NCI-H128 (cell line): Measurements from ENCODE around the gene MCC.

ENCODE experiments used
- DNase-seq: peaks from one replicate; lab custom pipeline; 2025; ENCODE audit not compliant: unreplicated experiment; lab: John Stamatoyannopoulos, UW

The MCC gene

GRCh38 chr5:113325054-113325453 is 163.2 kb downstream of the MCC start:
- no peak for DNase-seq

GRCh38 chr5:113321276-113321675 is 167.0 kb downstream of the MCC start:
- no peak for DNase-seq

- DNase-seq = no peak
Measured at GRCh38 chr5:113320273-113320780, 167.9 kb downstream of the MCC start.

GRCh38 chr5:113319256-113320053 is 168.8 kb downstream of the MCC start:
- DNase-seq = no peak

GRCh38 chr5:113317636-113318035 is 170.6 kb downstream of the MCC start:
- no peak for DNase-seq

- DNase-seq = no peak
Measured at GRCh38 chr5:113311301-113311700, 177.0 kb downstream of the MCC start.

GRCh38 chr5:113302120-113302519 is 186.1 kb downstream of the MCC start:
- DNase-seq = no peak

GRCh38 chr5:113299591-113299990 is 188.7 kb downstream of the MCC start:
- DNase-seq = no peak

- DNase-seq = no peak
Measured at GRCh38 chr5:113296676-113297075, 191.6 kb downstream of the MCC start.

GRCh38 chr5:113295111-113295539 is 193.1 kb downstream of the MCC start:
- no peak for DNase-seq

- no peak for DNase-seq
Measured at GRCh38 chr5:113294311-113295110, 193.7 kb downstream of the MCC start.

GRCh38 chr5:113293975-113294310 is 194.3 kb downstream of the MCC start:
- no peak for DNase-seq

- no peak for DNase-seq
Measured at GRCh38 chr5:113293068-113293974, 194.9 kb downstream of the MCC start.

GRCh38 chr5:113292462-113292861 is 195.8 kb downstream of the MCC start:
- no peak for DNase-seq

GRCh38 chr5:113283558-113283957 is 204.7 kb downstream of the MCC start:
- DNase-seq = no peak

GRCh38 chr5:113282472-113282871 is 205.8 kb downstream of the MCC start:
- no peak for DNase-seq

- DNase-seq = no peak
Measured at GRCh38 chr5:113281194-113281593, 207.1 kb downstream of the MCC start.

- DNase-seq = no peak
Measured at GRCh38 chr5:113280541-113280940, 207.7 kb downstream of the MCC start.

- no peak for DNase-seq
Measured at GRCh38 chr5:113278976-113279375, 209.3 kb downstream of the MCC start.

GRCh38 chr5:113276493-113276892 is 211.8 kb downstream of the MCC start:
- no peak for DNase-seq

- no peak for DNase-seq
Measured at GRCh38 chr5:113276001-113276400, 212.3 kb downstream of the MCC start.
